ENCODE results near the gene MMP15.
"Not testable (repeated sequence)": the region's sequence is repeated elsewhere in the genome, so short reads cannot be mapped to it uniquely, and the experiment has no call there.

Gene MMP15

DNA sequence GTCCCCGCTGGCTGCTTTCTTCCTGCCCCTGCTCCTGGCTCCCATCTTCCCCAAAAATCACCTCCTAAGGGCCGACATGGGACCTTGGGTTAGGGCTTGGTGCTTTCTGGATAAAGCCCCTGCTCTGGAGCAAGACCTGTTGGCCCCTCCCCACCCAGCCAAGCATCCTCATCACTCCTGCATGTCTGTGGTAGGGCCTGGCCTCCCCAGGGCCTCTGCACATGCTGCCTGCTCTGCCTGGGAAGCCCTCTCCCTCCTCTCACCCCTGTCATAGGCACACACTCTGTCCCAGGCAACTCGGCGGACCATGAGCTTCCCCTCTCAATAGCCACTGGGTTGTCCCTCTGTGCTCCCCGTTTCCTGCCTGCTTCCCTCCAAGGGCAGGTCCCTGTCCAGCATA, 68.5 kb downstream of the MMP15 start:
- no peak for DNase-seq

GRCh38 chr16:58094791-58095574, 69.4 kb downstream of the MMP15 start:
- no peak for DNase-seq

GRCh38 chr16:58095575-58095960, 70.0 kb downstream of the MMP15 start:
- not testable (repeated sequence) for DNase-seq

DNA sequence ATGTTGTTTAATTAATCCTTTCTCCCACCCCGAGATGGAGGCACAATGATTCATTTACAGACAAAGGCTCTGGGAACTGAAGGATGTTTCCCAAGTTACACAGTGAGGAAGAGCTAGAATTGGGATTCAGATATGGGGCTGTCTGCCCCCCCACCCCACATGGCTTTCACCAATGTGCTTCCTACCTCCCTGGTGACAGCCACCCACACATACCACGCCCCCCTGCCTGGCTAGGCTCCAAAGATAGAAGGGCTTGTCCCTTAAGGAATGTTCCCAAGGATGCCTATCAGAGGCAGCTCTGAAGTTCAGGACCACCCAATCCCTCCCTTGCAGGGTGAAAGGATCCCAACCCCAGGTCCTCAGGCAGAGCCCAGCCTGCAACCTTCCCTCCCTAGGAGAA, 70.7 kb downstream of the MMP15 start:
- no peak for DNase-seq
